Coronary artery (tissue), 2 donors: ENCODE results near the gene HHIP.

Experiments
- DNase-seq: peaks from one replicate; pipeline ENCODE4 v3.0.0-alpha.2; 2017; ENCODE audit warnings: low spot score
- H3K27ac ChIP-seq, 2 donors: fragments of 200-600 bp; sonication (generic); one replicate each; pipeline ENCODE4 v1.5.1; 2016 to 2019
- H3K4me3 ChIP-seq: fragments of 200-600 bp; sonication (generic); 2 replicates; pipeline ENCODE4 v1.5.1; 2016; ENCODE audit warnings: mild to moderate bottlenecking, moderate library complexity
- TF ChIP-seq, protein P1 (sequence below): fragments of 200-600 bp; sonication (generic); IDR thresholded peaks from one replicate; pipeline ENCODE4 v1.5.1; 2019; ENCODE audit warnings: antibody characterized with exemption

Gene HHIP

DNA sequence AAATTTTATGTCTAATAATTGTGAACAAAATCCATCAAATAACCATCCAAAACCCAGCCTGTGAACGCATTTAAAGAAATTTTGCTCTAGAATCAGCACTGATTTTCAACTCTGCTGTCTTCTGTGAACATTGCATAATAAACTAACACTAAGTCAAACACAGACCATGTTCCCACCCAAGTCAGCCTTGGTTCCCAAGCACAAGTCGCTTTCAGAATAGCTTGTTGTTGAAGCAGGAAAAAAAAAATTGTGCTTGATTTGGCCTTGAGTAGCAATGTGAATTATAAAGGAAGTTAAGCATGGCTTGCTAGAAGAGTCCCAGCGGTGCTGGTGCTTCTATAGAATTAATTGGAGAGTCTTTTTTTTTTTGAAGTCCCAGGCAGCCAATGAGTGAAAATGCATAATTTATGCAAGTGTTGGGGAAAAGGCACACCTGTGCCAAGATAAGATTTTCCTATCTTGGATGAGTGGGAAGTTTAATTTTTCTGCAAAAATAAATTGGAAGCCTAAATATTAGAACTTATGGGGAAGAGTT is 42.1 kb downstream of the HHIP start:
- Histone ChIP-seq H3K4me3 (no peak overlapping the region), H3K27ac (no peak overlapping the region)
- TF ChIP-seq, protein P1, sequence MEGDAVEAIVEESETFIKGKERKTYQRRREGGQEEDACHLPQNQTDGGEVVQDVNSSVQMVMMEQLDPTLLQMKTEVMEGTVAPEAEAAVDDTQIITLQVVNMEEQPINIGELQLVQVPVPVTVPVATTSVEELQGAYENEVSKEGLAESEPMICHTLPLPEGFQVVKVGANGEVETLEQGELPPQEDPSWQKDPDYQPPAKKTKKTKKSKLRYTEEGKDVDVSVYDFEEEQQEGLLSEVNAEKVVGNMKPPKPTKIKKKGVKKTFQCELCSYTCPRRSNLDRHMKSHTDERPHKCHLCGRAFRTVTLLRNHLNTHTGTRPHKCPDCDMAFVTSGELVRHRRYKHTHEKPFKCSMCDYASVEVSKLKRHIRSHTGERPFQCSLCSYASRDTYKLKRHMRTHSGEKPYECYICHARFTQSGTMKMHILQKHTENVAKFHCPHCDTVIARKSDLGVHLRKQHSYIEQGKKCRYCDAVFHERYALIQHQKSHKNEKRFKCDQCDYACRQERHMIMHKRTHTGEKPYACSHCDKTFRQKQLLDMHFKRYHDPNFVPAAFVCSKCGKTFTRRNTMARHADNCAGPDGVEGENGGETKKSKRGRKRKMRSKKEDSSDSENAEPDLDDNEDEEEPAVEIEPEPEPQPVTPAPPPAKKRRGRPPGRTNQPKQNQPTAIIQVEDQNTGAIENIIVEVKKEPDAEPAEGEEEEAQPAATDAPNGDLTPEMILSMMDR = no peak
- no peak for DNase-seq

DNA sequence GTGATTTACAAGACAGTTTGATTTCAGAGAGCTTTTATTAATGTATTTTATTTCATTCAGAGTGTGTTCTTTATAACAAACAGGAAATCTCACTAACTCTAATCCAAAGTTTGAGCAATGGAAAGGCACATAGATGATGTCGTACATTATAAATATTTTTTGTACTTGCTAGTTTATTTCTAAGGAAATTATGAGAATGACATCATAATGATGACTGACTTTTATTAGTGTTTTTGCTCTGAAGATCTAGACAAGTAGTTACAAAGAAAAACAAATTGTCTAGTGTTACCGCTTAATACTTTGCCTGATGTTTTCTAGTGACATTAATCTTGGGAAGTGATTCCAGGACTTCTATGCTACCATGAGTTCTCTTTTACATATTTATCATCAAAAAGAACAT is 43.2 kb downstream of the HHIP start:
- Histone ChIP-seq H3K27ac (no peak overlapping the region), H3K4me3 (no peak overlapping the region)
- DNase-seq = no peak
- TF ChIP-seq, protein P1 = no peak

DNA sequence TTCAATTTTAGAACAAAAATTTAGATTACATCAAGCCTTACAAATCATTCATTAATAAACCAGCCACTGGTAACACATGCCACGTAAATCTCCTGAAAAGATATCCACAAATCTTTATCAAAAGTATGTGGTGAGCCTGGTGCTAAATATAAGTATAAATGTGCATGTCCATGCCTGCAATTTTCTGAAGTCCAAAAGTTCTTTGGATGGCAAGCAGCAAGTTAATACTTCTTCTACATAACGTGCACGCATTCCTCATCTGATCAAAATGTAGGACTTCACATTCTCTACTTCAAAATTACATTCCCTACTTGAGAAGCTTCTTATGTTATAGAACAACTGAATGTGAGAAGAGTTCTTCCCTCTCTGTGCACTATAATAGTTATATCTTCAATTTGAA is 49.8 kb downstream of the HHIP start:
- no peak overlapping the region for H3K27ac ChIP-seq
- TF ChIP-seq, protein P1 = no peak
- DNase-seq = no peak
- no peak overlapping the region for H3K4me3 ChIP-seq

DNA sequence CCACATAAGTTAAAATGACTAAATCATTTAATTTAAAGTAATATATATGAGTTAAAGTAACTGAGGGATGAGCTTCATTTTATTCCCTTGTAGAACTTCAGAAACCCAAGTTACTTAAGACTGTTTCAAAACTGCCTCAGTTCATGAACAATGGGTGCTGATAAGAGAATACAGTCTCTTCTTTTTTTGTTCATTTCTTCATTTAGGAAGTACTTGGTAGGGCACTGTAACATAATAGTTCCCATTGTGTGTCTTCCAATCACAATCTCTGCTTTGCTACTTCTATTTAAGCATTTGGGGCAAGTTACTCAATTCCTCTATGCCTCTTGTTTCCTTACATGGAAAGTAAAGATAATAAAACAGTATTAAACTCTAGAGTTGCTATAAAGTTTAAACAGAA is 50.4 kb downstream of the HHIP start:
- TF ChIP-seq, protein P1 = no peak
- Histone ChIP-seq H3K27ac (no peak overlapping the region), H3K4me3 (no peak overlapping the region)
- DNase-seq = no peak

DNA sequence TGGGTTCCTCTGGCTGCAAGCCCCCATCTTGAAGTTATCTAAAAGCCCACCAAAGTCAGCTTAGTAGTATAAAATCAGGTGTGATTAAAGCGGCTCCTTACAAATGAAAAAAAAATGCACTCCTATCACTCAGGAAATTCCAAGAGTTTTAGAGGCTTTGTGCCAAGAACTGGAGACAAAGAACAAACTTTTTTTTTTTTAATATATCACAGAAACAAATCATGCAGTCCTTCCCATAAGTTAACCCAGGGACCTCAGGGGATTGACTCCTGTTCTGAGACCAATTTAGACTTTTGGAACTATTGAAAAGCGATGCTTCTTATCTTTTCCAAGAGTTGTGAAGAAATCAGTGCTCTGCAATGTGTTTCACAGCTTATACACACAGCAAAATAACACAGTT is 53.6 kb downstream of the HHIP start:
- TF ChIP-seq, protein P1 = no peak
- Histone ChIP-seq H3K4me3 (no peak overlapping the region), H3K27ac (no peak overlapping the region)
- DNase-seq = no peak

DNA sequence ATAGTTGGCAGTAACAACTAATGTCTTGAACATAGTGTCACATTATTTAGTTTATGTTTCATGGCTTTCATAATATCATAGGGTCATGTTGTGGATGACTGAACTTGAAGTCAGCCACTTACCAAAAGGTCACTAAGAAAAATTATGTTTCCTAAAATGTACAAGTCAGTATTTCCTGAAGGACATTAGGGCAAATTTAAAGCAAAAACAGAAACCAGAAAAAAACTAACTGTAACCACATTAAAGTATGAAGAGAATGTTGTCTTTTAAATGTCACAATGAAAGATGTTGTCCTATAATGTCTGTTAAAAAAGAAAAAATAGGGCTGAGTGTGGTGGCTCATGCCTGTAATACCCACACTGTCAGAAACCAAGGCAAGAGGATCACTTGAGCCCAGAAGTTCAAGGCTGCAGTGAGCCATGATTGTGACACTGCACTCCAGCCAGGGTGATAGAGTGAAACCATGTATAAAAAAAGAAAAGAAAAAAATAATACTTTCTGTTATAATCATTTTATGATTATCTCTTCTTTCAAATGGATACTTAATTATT is 55.8 kb downstream of the HHIP start:
- H3K4me3 ChIP-seq = no peak overlapping the region
- H3K27ac ChIP-seq = no peak overlapping the region
- TF ChIP-seq, protein P1 = no peak
- no peak for DNase-seq

DNA sequence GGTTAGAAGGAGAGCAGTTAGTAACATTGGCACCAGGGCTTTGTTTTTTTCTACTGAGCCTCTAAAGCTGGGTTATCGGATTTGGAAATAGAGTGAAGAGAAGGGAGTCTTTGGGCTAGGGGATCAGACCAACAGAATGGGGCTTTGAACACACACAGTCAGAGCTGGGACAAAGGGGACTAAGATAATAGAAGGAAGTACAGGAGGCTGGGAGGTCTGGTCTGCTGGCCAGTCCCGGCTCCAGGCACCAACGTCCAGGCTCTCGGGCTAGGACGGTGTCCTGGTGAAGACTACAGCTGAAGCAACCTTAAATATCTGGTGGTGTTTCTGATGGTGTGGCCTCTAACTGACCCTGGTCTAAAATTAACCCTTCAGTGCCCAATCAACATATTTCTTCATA is 57.5 kb downstream of the HHIP start:
- H3K4me3 ChIP-seq = no peak overlapping the region
- TF ChIP-seq, protein P1 = no peak
- no peak for DNase-seq
- H3K27ac ChIP-seq = no peak overlapping the region
